MM.1S (cell line): Measurements from ENCODE around the gene PICK1.

Experiments
- CTCF ChIP-seq: fragments of 300-600 bp; sonication (generic); IDR thresholded peaks from 2 replicates; pipeline ENCODE4 v1.5.1; 2016; ENCODE audit warnings: antibody characterized with exemption, low read length, mixed read lengths
- EZH2 ChIP-seq: fragments of 300-600 bp; sonication (generic); optimal IDR thresholded peaks from 2 replicates; pipeline ENCODE3; 2017; ENCODE audit warnings: low read depth, mild to moderate bottlenecking, antibody characterized with exemption, low read length, mixed read lengths
- EZH2phosphoT487 ChIP-seq: fragments of 300-600 bp; sonication (generic); IDR thresholded peaks from 2 replicates; pipeline ENCODE4 v1.6.1; 2018; ENCODE audit warnings: antibody characterized with exemption, low read length

DNA sequence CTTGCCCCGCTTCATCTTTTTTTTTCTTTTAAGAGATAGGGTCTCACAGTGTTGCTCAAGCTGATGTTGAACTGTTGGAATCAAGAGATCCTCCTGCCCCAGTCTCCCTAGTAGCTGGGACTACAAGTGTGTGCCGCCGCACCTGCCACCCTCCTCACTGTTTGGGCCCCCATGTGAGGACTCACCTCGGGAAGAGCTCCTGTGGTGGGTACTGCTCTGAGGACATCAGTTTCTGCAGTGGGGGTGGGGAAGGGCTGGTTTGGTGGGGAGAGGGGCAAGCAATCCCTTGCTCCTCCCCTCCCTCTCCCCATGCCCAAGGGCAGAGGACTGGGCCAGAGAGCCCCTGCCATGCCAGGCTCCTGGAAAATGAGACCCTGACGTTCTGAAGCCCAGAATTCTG, 28.3 kb downstream of the PICK1 start:
- TF ChIP-seq CTCF = no peak
- TF ChIP-seq EZH2phosphoT487 = no peak
- TF ChIP-seq EZH2 = no peak
